NCI-H1092 treated with DMSO at 0.1 percent for 48 hours (cell line): Measurements from ENCODE around the gene ATP11B.
"Not testable (repeated sequence)": the region's sequence is repeated elsewhere in the genome, so short reads cannot be mapped to it uniquely, and the experiment has no call there.

Source experiments
- DNase-seq: peaks from one replicate; lab custom pipeline; 2025; lab: John Stamatoyannopoulos, UW

ATP11B gene

GRCh38 chr3:182795389-182795782 is 2.1 kb downstream of the ATP11B start:
- no peak for DNase-seq

DNA sequence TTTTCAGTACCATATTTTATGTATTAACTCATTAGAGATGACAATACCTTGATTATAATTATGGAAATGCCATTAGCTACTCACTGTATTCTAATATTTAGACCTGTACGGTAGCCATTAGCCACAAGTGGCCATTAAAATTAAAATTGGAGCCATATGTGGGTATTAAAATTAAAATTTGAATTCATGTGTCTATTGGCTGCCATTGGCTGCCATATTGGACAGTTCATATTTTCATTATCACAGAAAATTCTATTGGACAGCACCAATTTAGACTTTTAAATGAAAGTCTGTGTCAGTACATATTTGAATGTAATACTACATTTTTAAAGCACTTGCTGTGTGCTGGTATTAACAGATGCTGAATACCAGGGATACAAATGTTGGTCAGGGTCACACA is 3.0 kb downstream of the ATP11B start:
- no peak for DNase-seq

- no peak for DNase-seq
Observed at GRCh38 chr3:182797876-182798275, 4.6 kb downstream of the ATP11B start.

DNA sequence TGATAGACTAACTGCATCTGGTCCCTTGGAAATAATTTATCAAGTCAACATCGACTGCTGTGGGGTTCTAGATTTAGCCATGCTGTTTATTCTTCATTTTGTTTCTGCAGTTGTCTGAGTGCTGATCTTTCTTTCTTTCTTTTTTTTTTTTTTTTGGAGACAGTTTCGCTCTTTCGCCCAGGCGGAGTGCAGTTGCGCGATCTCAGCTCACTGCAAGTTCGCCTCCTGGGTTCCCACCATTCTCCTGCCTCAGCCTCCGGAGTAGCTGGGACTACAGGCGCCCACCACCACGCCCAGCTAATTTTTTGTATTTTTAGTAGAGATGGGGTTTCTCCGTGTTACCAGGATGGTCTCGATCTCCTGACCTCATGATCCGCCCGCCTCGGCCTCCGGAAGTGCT is 5.8 kb downstream of the ATP11B start:
- not testable (repeated sequence) for DNase-seq

GRCh38 chr3:182800508-182800907 is 7.2 kb downstream of the ATP11B start:
- DNase-seq = no peak

- no peak for DNase-seq
Observed at GRCh38 chr3:182802413-182803390, 9.4 kb downstream of the ATP11B start.

DNA sequence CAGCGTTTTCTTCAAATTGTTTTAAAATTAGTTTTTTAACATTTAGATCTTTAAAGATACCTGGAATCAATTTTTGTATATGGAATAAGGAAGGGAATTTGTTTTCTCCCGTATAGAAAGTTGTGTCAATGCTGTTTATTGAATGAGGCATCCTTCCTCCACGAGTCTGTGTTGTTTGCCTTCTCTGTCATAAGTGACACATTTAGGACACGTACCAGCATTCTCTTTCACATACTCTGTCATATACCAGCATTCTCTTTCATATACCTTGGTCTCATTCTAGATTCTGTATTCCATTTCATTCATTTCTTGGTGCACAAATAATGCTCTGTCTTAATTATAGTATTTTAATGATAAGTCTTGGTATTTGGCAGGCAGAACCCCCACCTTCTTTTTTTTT is 10.3 kb downstream of the ATP11B start:
- DNase-seq = no peak

DNA sequence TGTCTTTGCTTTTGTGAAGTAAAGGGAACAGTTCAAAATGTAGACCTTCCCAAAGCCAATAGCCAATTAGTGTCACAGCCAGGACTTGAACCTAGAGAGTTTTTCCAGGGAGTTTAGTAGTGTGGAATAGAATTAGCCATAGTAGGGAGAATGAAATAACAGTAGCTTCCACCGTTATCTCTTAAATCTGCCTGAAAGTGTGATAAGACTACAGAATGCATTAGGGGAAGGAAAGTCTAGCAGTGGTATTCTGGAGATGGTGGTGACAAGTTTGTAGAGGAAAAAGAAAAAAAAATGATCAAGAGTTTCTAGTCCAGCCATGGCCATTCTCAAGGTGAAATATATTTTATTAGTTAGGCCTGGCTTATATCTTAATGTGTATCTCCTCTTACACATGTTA is 13.8 kb downstream of the ATP11B start:
- DNase-seq = no peak

DNA sequence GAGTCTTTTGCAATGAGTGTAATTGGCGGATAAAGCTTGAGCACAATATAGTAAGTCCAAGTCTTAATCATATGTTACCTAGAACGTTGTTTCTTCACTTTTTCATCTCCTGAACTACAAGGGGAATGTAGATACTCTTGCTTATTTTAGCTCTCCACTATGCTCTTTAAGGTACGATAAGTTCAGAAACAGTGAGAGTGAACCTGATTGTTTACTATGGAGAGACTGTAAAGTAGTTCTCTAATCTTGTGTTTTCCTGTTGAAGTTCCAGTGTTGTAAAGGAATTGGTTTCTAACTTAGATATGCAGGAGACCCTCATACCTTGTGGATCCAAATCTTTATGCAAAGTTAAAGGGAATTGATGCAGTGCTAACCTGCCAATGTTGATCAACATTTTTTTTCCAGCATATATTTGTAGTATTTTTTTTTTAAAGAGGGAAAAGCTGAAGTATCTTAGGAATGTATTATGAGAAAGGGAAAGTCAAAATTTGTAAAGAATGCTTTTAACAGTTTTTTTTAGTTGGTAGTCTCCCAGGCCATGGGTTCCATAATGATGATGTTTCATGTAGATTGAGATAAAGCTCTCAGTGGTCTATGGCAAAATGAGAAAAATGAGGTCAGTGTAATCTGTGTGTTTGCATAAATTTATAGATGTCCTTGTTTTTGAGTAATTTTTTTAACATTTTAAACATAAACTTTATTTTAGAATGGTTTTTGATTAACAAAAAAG is 14.9 kb downstream of the ATP11B start:
- no peak for DNase-seq

DNA sequence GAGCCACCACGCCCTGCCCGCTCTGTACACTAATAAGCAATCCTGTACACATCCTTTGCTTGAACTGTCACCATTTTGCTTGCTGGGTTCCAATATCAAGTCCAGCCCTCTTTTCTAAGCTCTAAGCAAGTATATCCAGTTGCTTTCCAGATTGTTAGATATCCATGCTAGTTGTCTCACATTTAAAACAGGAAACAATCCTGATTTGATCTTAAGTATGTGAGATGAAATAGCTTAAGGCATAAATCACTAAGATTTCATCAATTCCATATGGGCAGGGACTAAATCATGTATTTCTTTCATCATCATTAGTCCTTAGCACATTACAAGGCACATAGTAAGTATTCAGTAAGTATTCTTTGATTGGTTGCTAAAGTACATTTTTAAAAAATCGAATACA is 16.2 kb downstream of the ATP11B start:
- DNase-seq = no peak

- no peak for DNase-seq
Observed at GRCh38 chr3:182810574-182811268, 17.4 kb downstream of the ATP11B start.

DNA sequence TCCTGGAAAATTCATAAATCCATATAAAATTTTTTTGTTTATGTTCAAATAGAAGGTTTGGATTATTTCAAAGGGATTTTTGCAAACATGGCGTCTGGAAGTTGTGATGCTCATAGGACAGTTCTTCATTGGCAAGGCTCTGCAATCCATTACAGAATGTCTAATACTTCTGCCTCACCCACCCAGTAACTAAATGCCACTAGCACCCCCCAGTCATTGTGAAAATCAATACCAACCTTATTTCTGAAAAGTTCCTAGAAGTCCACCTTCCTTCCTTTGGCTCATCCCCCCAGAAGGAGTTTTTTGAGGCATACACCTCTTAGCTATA is 17.9 kb downstream of the ATP11B start:
- no peak for DNase-seq

DNA sequence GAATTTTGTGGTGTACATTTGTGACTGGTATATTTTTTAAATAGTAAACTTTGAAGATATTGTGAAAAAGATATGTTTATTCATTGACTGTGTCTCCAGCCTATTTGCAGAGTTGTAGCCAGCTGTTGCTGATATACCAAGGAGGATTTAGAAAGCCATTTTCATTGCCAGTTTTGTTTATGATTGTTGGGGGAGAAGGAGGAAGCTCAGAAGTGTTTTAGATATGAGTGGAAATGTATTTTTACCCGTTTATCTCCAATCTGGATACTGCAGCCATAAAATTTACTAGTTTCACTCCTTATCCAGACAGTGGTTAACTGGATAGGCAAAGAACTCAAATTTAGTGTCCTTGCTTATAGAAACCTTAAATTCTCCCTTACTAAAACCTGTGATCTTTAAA is 18.8 kb downstream of the ATP11B start:
- DNase-seq = no peak

GRCh38 chr3:182814419-182815062 is 21.2 kb downstream of the ATP11B start:
- DNase-seq = no peak

DNA sequence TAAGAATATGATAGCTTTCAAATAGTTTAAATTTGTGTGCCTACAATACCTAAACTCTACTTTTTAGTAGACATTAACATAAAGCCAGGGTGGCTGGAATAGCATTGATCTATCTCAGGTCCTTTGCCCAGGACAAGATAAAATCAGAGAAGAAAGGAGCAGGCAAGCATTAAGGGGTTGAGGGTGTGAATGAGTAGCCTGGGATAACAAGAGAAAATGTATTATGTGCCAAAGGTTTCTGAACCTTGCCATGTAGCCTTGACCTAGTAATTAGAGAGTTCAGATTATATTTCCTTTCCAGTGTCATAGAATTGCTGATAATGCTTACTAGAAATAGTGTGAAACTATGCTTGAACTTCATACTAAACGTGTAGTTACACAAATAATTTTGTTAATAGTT is 22.9 kb downstream of the ATP11B start:
- no peak for DNase-seq

GRCh38 chr3:182818296-182818978 is 25.1 kb downstream of the ATP11B start:
- DNase-seq = no peak

DNA sequence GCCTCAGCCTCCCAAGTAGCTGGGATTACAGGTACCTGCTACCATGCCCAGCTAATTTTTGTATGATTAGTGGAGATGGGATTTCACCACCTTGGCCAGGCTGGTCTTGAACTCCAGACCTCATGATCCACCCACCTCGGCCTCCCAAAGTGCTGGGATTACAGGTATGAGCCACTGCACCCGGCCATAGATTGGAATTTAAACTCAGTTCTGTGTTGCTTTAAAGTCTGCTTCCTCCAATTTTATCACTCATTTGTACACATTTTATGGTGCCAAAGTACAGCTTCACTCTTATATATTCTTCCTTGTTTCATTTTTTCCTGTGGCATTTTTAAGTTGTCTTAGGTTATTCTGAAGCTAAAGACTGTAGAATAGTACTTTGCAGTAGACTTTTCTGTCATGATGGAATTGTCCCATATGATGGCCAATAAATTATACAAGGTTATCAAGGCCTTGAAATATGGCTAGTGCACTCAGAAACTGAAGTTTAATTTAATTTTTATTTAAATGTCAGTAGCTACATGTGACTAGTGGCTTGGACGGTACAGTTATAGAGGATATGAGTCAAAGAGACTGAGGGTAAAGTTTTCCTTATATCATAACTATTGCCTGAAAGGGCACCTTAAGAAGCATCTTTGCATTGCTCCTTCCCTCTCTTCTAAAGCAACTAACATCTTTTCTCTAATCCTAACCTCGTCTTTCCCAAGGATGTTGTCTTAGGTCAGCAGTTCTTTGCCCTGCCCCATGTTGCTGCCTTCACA is 28.1 kb downstream of the ATP11B start:
- DNase-seq = no peak

DNA sequence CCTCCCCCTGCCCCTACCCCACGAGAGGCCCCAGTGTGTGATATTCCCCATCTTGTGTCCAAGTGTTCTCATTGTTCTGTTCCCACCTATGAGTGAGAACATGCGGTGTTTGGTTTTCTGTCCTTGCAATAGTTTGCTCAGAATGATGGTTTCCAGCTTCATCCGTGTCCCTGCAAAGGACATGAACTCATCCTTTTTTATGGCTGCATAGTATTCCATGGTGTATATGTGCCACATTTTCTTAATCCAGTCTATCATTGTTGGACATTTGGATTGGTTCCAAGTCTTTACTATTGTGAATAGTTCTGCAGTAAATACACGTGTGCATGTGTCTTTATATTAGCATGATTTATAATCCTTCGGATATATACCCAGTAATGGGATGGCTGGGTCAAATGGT is 29.0 kb downstream of the ATP11B start:
- not testable (repeated sequence) for DNase-seq

DNA sequence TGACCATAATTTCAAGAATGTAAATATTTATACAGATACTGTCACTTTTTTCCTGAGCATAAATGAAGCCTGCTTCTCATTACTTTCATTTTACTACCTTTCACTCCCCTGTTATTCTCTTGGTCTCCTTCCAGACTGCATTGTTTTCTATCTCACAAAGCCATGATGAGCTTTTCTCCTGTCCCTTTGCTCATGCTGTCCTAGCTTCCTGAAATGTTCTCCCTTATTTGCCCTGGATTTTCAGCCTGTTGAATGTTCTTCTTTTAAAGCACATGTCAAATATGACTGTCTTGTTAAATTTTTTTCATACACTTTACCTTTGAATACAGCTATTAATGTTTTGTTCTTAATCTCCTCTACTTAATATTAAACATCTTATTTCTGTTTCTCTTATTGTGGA is 31.7 kb downstream of the ATP11B start:
- no peak for DNase-seq

GRCh38 chr3:182829761-182830405 is 36.6 kb downstream of the ATP11B start:
- DNase-seq = no peak
